Astrocyte of the spinal cord (primary cell): ENCODE data around the gene CPA1.

ENCODE experiments used
- DNase-seq: peaks from one replicate; pipeline ENCODE4 v3.0.0; 2011; ENCODE audit warnings: low read depth, low spot score
- H3K4me3 ChIP-seq: 2 replicates; pipeline ENCODE4 v1.5.1; 2011; ENCODE audit warnings: low read depth, mild to moderate bottlenecking, low read length, moderate library complexity
- CTCF ChIP-seq: IDR thresholded peaks from 2 replicates; pipeline ENCODE4 v1.5.1; 2012; ENCODE audit warnings: low read depth, mild to moderate bottlenecking, low read length, inconsistent platforms
- in situ Hi-C: cut with HindIII; loops from 2 replicates; pipeline ENCODE4 v1.10.0; 2017; ENCODE audit warnings: low sequenced_read_pairs

CPA1 gene

GRCh38 chr7:130367088-130367755 lies 13.1 kb upstream of the CPA1 start:
- in situ Hi-C loops: no loop called here
- no peak for DNase-seq
- TF ChIP-seq CTCF: no peak
- no peak overlapping the region for H3K4me3 ChIP-seq

GRCh38 chr7:130367836-130368746 lies 12.2 kb upstream of the CPA1 start:
- H3K4me3 ChIP-seq: no peak overlapping the region
- in situ Hi-C loops: no loop called here
- no peak for TF ChIP-seq CTCF
- no peak for DNase-seq

- TF ChIP-seq CTCF: no peak
- no peak overlapping the region for H3K4me3 ChIP-seq
- in situ Hi-C loops: no loop called here
- no peak for DNase-seq
Observed at GRCh38 chr7:130369110-130369711, 11.1 kb upstream of the CPA1 start.

- DNase-seq: no peak
- TF ChIP-seq CTCF: no peak
- in situ Hi-C loops: no loop called here
- no peak overlapping the region for H3K4me3 ChIP-seq
Observed at GRCh38 chr7:130369831-130370550, 10.3 kb upstream of the CPA1 start.

GRCh38 chr7:130371046-130371445 lies 9.2 kb upstream of the CPA1 start:
- H3K4me3 ChIP-seq: no peak overlapping the region
- DNase-seq: no peak
- no peak for TF ChIP-seq CTCF
- in situ Hi-C loops: no loop called here

GRCh38 chr7:130372402-130373165 lies 7.7 kb upstream of the CPA1 start:
- in situ Hi-C loops: no loop called here
- no peak for TF ChIP-seq CTCF

More at GRCh38 chr7:130372402-130373165, 7.7 kb upstream of the CPA1 start:
- H3K4me3 ChIP-seq: no peak overlapping the region
- no peak for DNase-seq
